Progenitor cell of endocrine pancreas (in vitro differentiated cells): ENCODE data around the gene LSMEM2. TPM values are rescaled to one million over a fixed set of nuclear protein-coding genes. Genes with fewer than 3 reads are reported as not detected.
A peak's percentile ranks its signal among the peaks of the same experiment; 100 is the strongest.

Experiments used
- DNase-seq: peaks from one replicate; pipeline ENCODE4 v3.0.0; 2021; ENCODE audit warnings: low spot score; ENCODE audit not compliant: unreplicated experiment
- H3K27ac Mint-ChIP-seq: 2 replicates; pipeline ENCODE4 v1.8.0; 2021; ENCODE audit warnings: mild to moderate bottlenecking, moderate library complexity, mixed read lengths
- H3K27me3 Mint-ChIP-seq: 2 replicates; pipeline ENCODE4 v1.8.0; 2021; ENCODE audit warnings: mixed read lengths
- H3K36me3 Mint-ChIP-seq: 2 replicates; pipeline ENCODE4 v1.8.0; 2022; ENCODE audit warnings: mixed read lengths; ENCODE audit not compliant: insufficient read depth
- H3K4me1 Mint-ChIP-seq: 2 replicates; pipeline ENCODE4 v1.8.0; 2021; ENCODE audit warnings: low read depth, mixed read lengths
- H3K4me3 Mint-ChIP-seq: 2 replicates; pipeline ENCODE4 v1.8.0; 2021; ENCODE audit warnings: low read depth, mild to moderate bottlenecking, moderate library complexity, mixed read lengths
- H3K9me3 Mint-ChIP-seq: 2 replicates; pipeline ENCODE4 v1.8.0; 2021; ENCODE audit warnings: low read depth, mixed read lengths
- total RNA-seq: library from RNA; stranded (reverse); gene quantifications from 2 replicates; pipeline ENCODE4 v1.2.1, GENCODE V29; 2021
- TF ChIP-seq, protein P1 (sequence below): fragments of 200-600 bp; sonication (generic); IDR thresholded peaks from one replicate; pipeline ENCODE4 v1.5.0; 2021; ENCODE audit warnings: antibody characterized with exemption, mild to moderate bottlenecking; ENCODE audit not compliant: unreplicated experiment

LSMEM2 gene
- total RNA-seq, 1 donor from 2014 or later: not detected

DNA sequence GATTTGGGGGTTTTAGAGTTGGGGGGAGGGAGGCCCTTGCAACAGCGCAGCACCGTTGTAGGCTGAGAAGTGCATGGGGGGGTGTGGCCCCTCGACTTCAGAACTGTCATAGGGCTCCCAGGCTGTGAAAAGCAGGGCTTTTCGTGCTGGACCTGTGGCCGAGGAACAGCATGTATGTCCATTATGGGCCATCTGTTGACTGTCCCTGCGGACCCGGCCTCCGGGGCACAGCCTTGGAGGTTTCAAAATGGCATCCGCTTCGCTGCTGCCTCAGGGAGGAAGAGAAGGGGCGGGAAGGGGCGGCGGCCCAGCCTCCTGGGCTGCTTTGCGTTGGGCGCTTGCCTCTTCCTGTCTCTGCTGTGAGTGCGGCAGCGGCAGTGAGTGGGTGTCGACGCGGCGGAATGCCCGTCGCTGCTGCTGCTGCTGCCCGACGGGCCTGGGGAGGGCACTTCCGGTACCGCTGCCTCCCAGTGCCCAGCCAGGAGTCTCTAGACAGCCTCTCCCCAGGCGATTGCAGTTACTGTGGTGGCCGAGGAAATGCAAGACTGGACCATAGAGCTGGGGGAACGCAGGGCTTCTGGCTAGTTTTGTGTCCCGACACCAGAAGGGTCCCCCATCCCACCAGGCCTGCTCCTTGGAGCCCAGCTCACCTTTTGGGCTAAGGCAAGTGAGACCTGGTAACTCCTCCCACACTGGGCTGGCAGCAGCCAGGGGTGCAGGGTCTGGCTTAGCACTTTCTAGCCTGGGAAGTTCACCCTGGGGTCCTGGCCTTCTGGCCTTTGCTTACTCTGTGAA lies 40.9 kb upstream of the LSMEM2 start:
- Mint-ChIP-seq H3K27ac (peak overlapping the region; percentile 92), H3K9me3 (no peaks in the 10 kb centered on the region), H3K36me3 (no peaks in the 10 kb centered on the region), H3K27me3 (no peaks in the 10 kb centered on the region), H3K4me1 (peaks cover 43% of the 10 kb centered on the region), H3K4me3 (peak overlapping the region; percentile 93)
- TF ChIP-seq, protein P1, sequence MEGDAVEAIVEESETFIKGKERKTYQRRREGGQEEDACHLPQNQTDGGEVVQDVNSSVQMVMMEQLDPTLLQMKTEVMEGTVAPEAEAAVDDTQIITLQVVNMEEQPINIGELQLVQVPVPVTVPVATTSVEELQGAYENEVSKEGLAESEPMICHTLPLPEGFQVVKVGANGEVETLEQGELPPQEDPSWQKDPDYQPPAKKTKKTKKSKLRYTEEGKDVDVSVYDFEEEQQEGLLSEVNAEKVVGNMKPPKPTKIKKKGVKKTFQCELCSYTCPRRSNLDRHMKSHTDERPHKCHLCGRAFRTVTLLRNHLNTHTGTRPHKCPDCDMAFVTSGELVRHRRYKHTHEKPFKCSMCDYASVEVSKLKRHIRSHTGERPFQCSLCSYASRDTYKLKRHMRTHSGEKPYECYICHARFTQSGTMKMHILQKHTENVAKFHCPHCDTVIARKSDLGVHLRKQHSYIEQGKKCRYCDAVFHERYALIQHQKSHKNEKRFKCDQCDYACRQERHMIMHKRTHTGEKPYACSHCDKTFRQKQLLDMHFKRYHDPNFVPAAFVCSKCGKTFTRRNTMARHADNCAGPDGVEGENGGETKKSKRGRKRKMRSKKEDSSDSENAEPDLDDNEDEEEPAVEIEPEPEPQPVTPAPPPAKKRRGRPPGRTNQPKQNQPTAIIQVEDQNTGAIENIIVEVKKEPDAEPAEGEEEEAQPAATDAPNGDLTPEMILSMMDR: no peak
- DNase-seq: no peak

DNA sequence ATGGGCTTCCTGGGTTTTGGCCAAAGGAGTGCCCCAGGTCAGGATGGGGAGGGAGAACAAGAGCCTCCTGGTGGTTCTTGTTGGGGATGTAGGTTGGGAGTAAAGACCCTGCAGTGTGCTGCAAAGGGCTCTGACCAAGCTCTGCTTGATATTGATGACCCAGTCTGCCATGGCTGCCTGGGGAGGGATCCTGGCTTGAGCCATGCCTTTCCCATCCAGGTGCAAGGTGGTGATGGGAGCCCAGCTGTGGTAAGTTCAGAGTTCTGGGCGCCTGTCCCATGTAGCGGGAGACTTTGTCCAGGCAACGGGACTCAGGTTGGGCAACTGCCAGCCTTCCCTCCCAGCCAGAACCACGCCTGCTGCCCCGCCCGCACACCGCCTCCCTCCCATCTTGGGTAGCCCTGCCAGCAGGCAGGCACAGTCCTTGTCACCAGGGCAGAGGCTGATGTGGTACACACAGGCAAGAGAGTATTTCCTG lies 40.3 kb upstream of the LSMEM2 start:
- H3K27ac Mint-ChIP-seq: no peak overlapping the region
- no peak for DNase-seq
- H3K9me3 Mint-ChIP-seq: no peaks in the 10 kb centered on the region
- TF ChIP-seq, protein P1: no peak
- H3K4me3 Mint-ChIP-seq: peak overlapping the region; percentile 93
- no peaks in the 10 kb centered on the region for H3K27me3 Mint-ChIP-seq
- H3K4me1 Mint-ChIP-seq: peaks cover 38% of the 10 kb centered on the region
- H3K36me3 Mint-ChIP-seq: no peaks in the 10 kb centered on the region

DNA sequence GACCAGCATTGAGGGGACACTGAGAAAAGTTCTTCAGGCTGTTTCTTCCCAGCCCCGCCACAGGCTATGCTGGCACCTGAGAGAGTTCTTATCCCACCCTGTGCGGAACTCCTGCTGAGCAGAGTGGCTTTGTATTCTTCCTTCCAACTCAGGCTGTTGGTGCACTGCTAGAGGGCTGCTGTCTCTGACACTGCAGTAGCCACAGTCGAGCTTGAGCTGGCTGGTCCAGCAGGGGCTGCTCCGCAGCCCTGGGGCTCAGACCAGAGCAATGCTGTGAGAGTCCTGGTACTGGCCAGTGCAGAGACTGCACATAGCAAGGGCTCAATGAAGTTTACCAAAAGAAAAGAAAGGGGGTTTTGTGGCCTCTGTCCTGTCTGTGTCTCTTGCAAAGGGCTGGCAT lies 39.2 kb upstream of the LSMEM2 start:
- Mint-ChIP-seq H3K27ac (no peak overlapping the region), H3K9me3 (no peaks in the 10 kb centered on the region), H3K4me3 (peak overlapping the region; percentile 40), H3K4me1 (peaks cover 37% of the 10 kb centered on the region), H3K27me3 (no peaks in the 10 kb centered on the region), H3K36me3 (peaks cover 2% of the 10 kb centered on the region)
- DNase-seq: no peak
- TF ChIP-seq, protein P1: no peak

DNA sequence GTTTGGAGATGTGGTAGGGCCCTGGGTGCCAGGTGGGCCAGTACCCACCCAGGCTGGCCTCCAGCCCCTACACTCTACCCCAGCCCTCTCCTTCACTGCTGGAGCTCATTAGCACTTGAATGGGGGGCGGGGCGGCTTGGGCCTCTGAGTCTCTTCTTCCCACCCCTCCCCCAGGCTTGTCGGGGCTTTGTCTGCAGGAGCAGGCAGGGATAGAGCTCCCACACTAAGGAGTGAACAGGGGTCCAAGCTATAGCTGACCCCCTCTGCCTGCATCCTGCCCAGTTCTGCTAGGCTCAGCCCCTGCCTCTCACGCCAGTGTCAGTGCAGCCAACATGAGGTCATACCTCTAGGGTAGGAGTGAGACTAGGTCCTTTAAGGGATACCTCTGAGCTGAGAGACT lies 37.7 kb upstream of the LSMEM2 start:
- TF ChIP-seq, protein P1: no peak
- DNase-seq: no peak
- Mint-ChIP-seq H3K27me3 (no peaks in the 10 kb centered on the region), H3K9me3 (no peaks in the 10 kb centered on the region), H3K27ac (peak overlapping the region; percentile 47), H3K4me1 (peaks cover 40% of the 10 kb centered on the region), H3K36me3 (peaks cover 2% of the 10 kb centered on the region), H3K4me3 (peak overlapping the region; percentile 50)

DNA sequence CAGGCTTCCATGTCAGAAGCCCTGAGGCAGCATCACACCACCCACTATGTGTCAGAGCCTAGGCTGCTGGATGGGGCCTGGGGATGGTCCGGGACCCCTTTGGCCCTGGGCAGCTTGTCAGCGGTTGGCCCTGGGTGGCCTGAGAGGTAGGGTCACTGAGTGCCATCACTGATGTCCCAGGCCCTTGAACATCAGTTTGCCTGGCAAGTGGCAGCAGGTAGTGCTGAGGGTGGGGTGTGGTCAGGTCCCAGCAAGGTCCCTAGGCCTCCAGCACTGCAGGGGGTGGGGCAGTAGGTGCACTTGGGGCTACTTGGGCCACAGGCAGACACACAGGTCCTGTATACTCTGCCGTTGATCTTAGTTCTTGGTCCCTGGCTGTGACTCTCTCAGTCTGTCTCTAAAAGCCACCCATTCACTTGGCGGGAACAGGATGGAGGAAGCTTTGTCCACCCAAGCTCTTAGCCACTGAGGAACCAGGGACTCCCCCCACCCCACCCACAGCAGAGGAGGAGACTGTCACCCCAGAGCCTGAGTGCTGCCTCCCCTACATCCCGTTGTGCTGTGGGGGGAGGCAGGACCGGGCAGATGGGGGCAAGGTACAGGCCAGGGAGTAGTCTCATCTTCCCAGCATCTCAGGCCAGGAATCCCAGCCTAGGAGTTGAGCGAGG lies 37.0 kb upstream of the LSMEM2 start:
- H3K4me3 Mint-ChIP-seq: no peak overlapping the region
- TF ChIP-seq, protein P1: no peak
- no peak overlapping the region for H3K27ac Mint-ChIP-seq
- peaks cover 42% of the 10 kb centered on the region for H3K4me1 Mint-ChIP-seq
- H3K9me3 Mint-ChIP-seq: no peaks in the 10 kb centered on the region
- no peaks in the 10 kb centered on the region for H3K27me3 Mint-ChIP-seq
- no peak for DNase-seq
- H3K36me3 Mint-ChIP-seq: peaks cover 2% of the 10 kb centered on the region
